IMR-90 (cell line): ENCODE measurements around the gene DMRT3. TPM values are rescaled to one million over a fixed set of nuclear protein-coding genes. Genes with fewer than 3 reads are reported as not detected.

ENCODE experiments used
- ATAC-seq: fragments of 200-7000 bp; cut with Tn5 transposase; 2 replicates; pipeline ENCODE4 v1.9.1; 2020; ENCODE audit warnings: low read depth, mild to moderate bottlenecking, moderate library complexity
- BruUV-seq: library from RNA; stranded (reverse); fragments of 400-500 nt; replicated peaks from 2 replicates; lab custom pipeline; 2021; lab: Mats Ljungman, UMichigan
- CTCF ChIA-PET: fragments of 300-600 bp; formaldehyde crosslinking; extraction: SDS; loops from one replicate; lab custom pipeline; 2021; ENCODE audit warnings: antibody characterized with exemption; lab: Yijun Ruan, JAX
- POLR2A ChIA-PET: fragments of 300-600 bp; sonication (Branson Sonifier 250); formaldehyde crosslinking; loops from one replicate; lab custom pipeline; 2022; ENCODE audit warnings: antibody characterized with exemption; ENCODE audit not compliant: unreplicated experiment; lab: Charles Lee
- DNase-seq: peaks from one replicate; pipeline ENCODE4 v3.0.0; 2013
- H2AFZ ChIP-seq: replicated peaks from 2 replicates; pipeline ENCODE3; 2013; ENCODE audit warnings: low read length, mild to moderate bottlenecking; ENCODE audit not compliant: poor library complexity
- H2AK5ac ChIP-seq: 2 replicates; pipeline ENCODE4 v1.6.1; 2013; ENCODE audit warnings: low read depth, low read length, inconsistent platforms
- H2AK9ac ChIP-seq: replicated peaks from 2 replicates; pipeline ENCODE3; 2013; ENCODE audit warnings: mild to moderate bottlenecking, low read depth, low read length, moderate library complexity; ENCODE audit not compliant: poor library complexity
- H2BK120ac ChIP-seq: 2 replicates; pipeline ENCODE4 v1.6.1; 2013; ENCODE audit warnings: low read depth, low read length, inconsistent platforms
- H2BK15ac ChIP-seq: 3 replicates; pipeline ENCODE4 v1.6.1; 2013; ENCODE audit warnings: low read depth, low read length, inconsistent platforms
- H2BK20ac ChIP-seq: 2 replicates; pipeline ENCODE4 v1.6.1; 2013; ENCODE audit warnings: low read depth, mild to moderate bottlenecking, inconsistent platforms, low read length, moderate library complexity
- H2BK5ac ChIP-seq: 2 replicates; pipeline ENCODE4 v1.6.1; 2013; ENCODE audit warnings: mild to moderate bottlenecking, low read depth, low read length, inconsistent platforms; ENCODE audit not compliant: poor library complexity, severe bottlenecking
- H3K14ac ChIP-seq: replicated peaks from 2 replicates; pipeline ENCODE4 v1.6.1; 2013; ENCODE audit warnings: low read depth, low read length, inconsistent platforms
- H3K18ac ChIP-seq: 2 replicates; pipeline ENCODE4 v1.6.1; 2013; ENCODE audit warnings: low read depth, low read length, control low read depth
- H3K23ac ChIP-seq: 2 replicates; pipeline ENCODE4 v1.6.1; 2013; ENCODE audit warnings: low read depth, low read length, inconsistent platforms
- H3K27ac ChIP-seq: 2 replicates; pipeline ENCODE4 v1.5.1; 2013; ENCODE audit warnings: mild to moderate bottlenecking, control low read depth, low read length; ENCODE audit not compliant: insufficient read depth
- H3K27me3 ChIP-seq: 2 replicates; pipeline ENCODE4 v1.6.1; 2013; ENCODE audit warnings: low read length; ENCODE audit not compliant: control insufficient read depth, insufficient read depth
- H3K36me3 ChIP-seq: 2 replicates; pipeline ENCODE4 v1.6.1; 2013; ENCODE audit warnings: low read length, mixed read lengths; ENCODE audit not compliant: control insufficient read depth, insufficient read depth
- H3K4ac ChIP-seq: 2 replicates; pipeline ENCODE4 v1.6.1; 2013; ENCODE audit warnings: low read depth, low read length, inconsistent platforms
- H3K4me1 ChIP-seq: 2 replicates; pipeline ENCODE4 v1.6.1; 2013; ENCODE audit warnings: low read length, mixed read lengths; ENCODE audit not compliant: control insufficient read depth, insufficient read depth
- H3K4me2 ChIP-seq: 2 replicates; pipeline ENCODE4 v1.6.1; 2013; ENCODE audit warnings: low read depth, mild to moderate bottlenecking, control low read depth, low read length, moderate library complexity
- H3K4me3 ChIP-seq: 2 replicates; pipeline ENCODE4 v1.5.1; 2013; ENCODE audit warnings: low read depth, mild to moderate bottlenecking, control low read depth, low read length, moderate library complexity; ENCODE audit not compliant: insufficient read depth
- H3K56ac ChIP-seq: 2 replicates; pipeline ENCODE4 v1.6.1; 2013; ENCODE audit warnings: low read length, inconsistent platforms; ENCODE audit not compliant: insufficient read depth; ENCODE audit errors: extremely low read depth
- H3K79me1 ChIP-seq, 2 experiments: 2 replicates each; pipeline ENCODE4 v1.6.1; 2013; ENCODE audit warnings: low read length in 2 of 2, inconsistent platforms in 1 of 2, low read depth in 1 of 2
- H3K9ac ChIP-seq: 2 replicates; pipeline ENCODE4 v1.6.1; 2013; ENCODE audit warnings: low read depth, low read length, control low read depth
- H3K9me1 ChIP-seq: 2 replicates; pipeline ENCODE4 v1.6.1; 2013; ENCODE audit warnings: low read length, inconsistent platforms; ENCODE audit not compliant: insufficient read depth
- H3K9me3 ChIP-seq: 2 replicates; pipeline ENCODE4 v1.6.1; 2013; ENCODE audit warnings: low read length; ENCODE audit not compliant: control insufficient read depth, insufficient read depth
- H4K20me1 ChIP-seq: 2 replicates; pipeline ENCODE4 v1.6.1; 2013; ENCODE audit warnings: low read length, inconsistent platforms; ENCODE audit not compliant: insufficient read depth
- H4K5ac ChIP-seq: 2 replicates; pipeline ENCODE4 v1.6.1; 2013; ENCODE audit warnings: mild to moderate bottlenecking, low read depth, low read length, control low read depth
- H4K8ac ChIP-seq, 2 experiments: 2 replicates each; pipeline ENCODE4 v1.6.1; 2013; ENCODE audit warnings: low read depth in 2 of 2, low read length in 2 of 2, control low read depth in 1 of 2, inconsistent platforms in 1 of 2
- H4K91ac ChIP-seq: 2 replicates; pipeline ENCODE4 v1.6.1; 2013; ENCODE audit warnings: low read depth, low read length, inconsistent platforms; ENCODE audit not compliant: insufficient read depth
- BHLHE40 ChIP-seq: fragments of 150-350 bp; IDR thresholded peaks from 2 replicates; pipeline ENCODE4 v1.6.1; 2016; ENCODE audit warnings: mild to moderate bottlenecking, low read depth, low read length
- CEBPB ChIP-seq: IDR thresholded peaks from 2 replicates; pipeline ENCODE4 v1.6.1; 2012; ENCODE audit warnings: low read depth, low read length, improper control_type of control experiment
- CHD1 ChIP-seq: IDR thresholded peaks from 2 replicates; pipeline ENCODE4 v1.6.1; 2012; ENCODE audit warnings: low read depth, low read length, improper control_type of control experiment
- MAFK ChIP-seq: IDR thresholded peaks from 2 replicates; pipeline ENCODE4 v1.6.1; 2012; ENCODE audit warnings: low read depth, low read length, improper control_type of control experiment
- MAZ ChIP-seq: IDR thresholded peaks from 2 replicates; pipeline ENCODE4 v1.6.1; 2012; ENCODE audit warnings: low read depth, mild to moderate bottlenecking, low read length, improper control_type of control experiment, moderate library complexity, borderline replicate concordance
- NFE2L2 ChIP-seq: fragments of 150-350 bp; IDR thresholded peaks from 2 replicates; pipeline ENCODE4 v1.6.1; 2016; ENCODE audit warnings: low read depth, mild to moderate bottlenecking, low read length
- POLR2A ChIP-seq: IDR thresholded peaks from 2 replicates; pipeline ENCODE4 v1.6.1; 2012; ENCODE audit warnings: mild to moderate bottlenecking, low read depth, low read length
- RAD21 ChIP-seq: IDR thresholded peaks from 2 replicates; pipeline ENCODE4 v1.6.1; 2012; ENCODE audit warnings: low read length, improper control_type of control experiment
- WGBS, 2 experiments: methylation state at CpG; one replicate each; pipeline versions ENCODE4 v1.1.5 to v1.1.7; 2013; ENCODE audit warnings: missing lambda C conversion rate in 2 of 2; ENCODE audit not compliant: insufficient read length in 1 of 2; ENCODE audit errors: extremely low coverage in 2 of 2; 5-methylcytosine and 5-hydroxymethylcytosine counted together
- dilution Hi-C: fragments of 300-500 bp; cut with HindIII; formaldehyde crosslinking; loops from one replicate; pipeline ENCODE4 v1.14.3; 2018; ENCODE audit warnings: low sequenced_read_pairs; ENCODE audit not compliant: unreplicated experiment
- in situ Hi-C: fragments of 300-500 bp; cut with MboI; formaldehyde crosslinking; loops from 3 replicates; pipeline ENCODE4 v1.14.3; 2019; ENCODE audit warnings: low sequenced_read_pairs, inconsistent platforms, mixed read lengths
- intact Hi-C: fragments of 100-400 bp; cut with micrococcal nuclease; formaldehyde crosslinking; loops from 2 replicates; pipeline ENCODE4 v1.10.0; 2022
- polyA plus RNA-seq, 3 experiments: library from polyadenylated mRNA; depleted of rRNA; stranded (reverse); fragments of >200 nt; gene quantifications; 2 replicates each; pipeline ENCODE4 v1.2.3, GENCODE V29; 2012; ENCODE audit warnings: low replicate concordance in 1 of 3
- total RNA-seq: library from RNA; depleted of rRNA; stranded (reverse); fragments of >200 nt; gene quantifications from 2 replicates; pipeline ENCODE4 v1.2.3, GENCODE V29; 2012
- TF ChIP-seq, protein P1 (sequence below): fragments of 150-350 bp; IDR thresholded peaks from 2 replicates; pipeline ENCODE4 v1.6.1; 2017; ENCODE audit warnings: mild to moderate bottlenecking, antibody characterized with exemption, low read length, low read depth

Gene DMRT3
- total and polyA plus RNA-seq, 2 of the 4 experiments (the other 2 are of a cell fraction) = not detected

DNA sequence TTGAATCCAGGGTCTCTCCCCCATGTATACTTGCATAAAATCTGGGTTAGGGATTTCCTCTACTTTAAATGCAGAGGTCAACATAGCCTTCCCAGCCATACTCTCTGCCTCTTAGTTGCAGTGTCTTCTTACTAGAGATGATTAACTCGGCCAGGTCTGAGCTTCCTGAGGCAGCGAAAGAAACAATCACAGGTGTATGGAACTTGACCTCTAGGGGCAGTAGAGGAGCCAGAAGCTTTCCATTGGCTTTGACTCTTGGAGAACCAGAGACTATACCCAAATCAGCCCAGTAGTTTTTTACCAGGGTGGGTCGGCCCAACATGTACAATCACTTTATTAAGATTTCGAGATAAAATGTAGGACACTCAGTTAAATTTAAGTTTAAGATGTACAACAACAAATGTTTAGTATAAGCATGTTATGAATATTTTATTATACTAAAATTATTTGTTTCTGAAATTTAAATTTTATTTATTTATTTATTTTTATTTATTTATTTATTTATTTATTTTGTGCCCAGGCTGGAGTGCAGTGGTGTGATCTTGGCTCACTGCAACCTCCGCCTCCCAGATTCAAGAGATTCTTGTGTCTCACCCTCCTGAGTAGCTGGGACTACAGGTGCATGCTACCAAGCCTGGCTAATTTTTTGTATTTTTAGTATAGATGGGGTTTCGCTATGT, 48.0 kb upstream of the DMRT3 start:
- H2BK15ac ChIP-seq = no peak overlapping the region
- CTCF ChIA-PET = interaction anchor here (0.5 to 1.5 kb wide), 4 partner anchors 9 to 81 kb away, joined by 3 to 9 read pairs (median 3); no protein-coding TSS in a partner anchor
- no peak overlapping the region for H4K8ac ChIP-seq
- ATAC-seq = no peak
- no peaks in the 10 kb centered on the region for H3K9me3 ChIP-seq
- H2BK5ac ChIP-seq = no peak overlapping the region
- BruUV-seq = no TSS peak
- H3K79me1 ChIP-seq = no peaks in the 10 kb centered on the region
- H3K27ac ChIP-seq = no peak overlapping the region
- H2AK5ac ChIP-seq = no peak overlapping the region
- no peak overlapping the region for H4K5ac ChIP-seq
- no peak overlapping the region for H2AFZ ChIP-seq
- no peak overlapping the region for H3K4me3 ChIP-seq
- H3K27me3 ChIP-seq = peaks cover 3% of the 10 kb centered on the region
- H3K23ac ChIP-seq = no peak overlapping the region
- dilution Hi-C loops = no loop called here
- H3K36me3 ChIP-seq = no peaks in the 10 kb centered on the region
- in situ Hi-C loops = no loop called here
- intact Hi-C loops = no loop called here
- no peak overlapping the region for H3K14ac ChIP-seq
- no peak overlapping the region for H3K4ac ChIP-seq
- no peak overlapping the region for H2BK20ac ChIP-seq
- POLR2A ChIA-PET = no interaction called here
- WGBS, 2 experiments = no CpG with 5 or more reads among the region's 6 CpGs
- H3K4me2 ChIP-seq = no peak overlapping the region
- H2AK9ac ChIP-seq = no peak overlapping the region
- H3K9me1 ChIP-seq = no peaks in the 10 kb centered on the region
- H3K4me1 ChIP-seq = no peaks in the 10 kb centered on the region
- H3K9ac ChIP-seq = no peak overlapping the region
- H2BK120ac ChIP-seq = no peak overlapping the region
- H4K91ac ChIP-seq = no peak overlapping the region
- no peak overlapping the region for H3K56ac ChIP-seq
- DNase-seq = no peak
- no peak overlapping the region for H3K18ac ChIP-seq
- H4K20me1 ChIP-seq = no peaks in the 10 kb centered on the region
- no peak for TF ChIP-seq MAZ
- no peak for TF ChIP-seq NFE2L2
- no peak for TF ChIP-seq RAD21
- TF ChIP-seq CEBPB = no peak
- TF ChIP-seq MAFK = no peak
- TF ChIP-seq POLR2A = no peak
- TF ChIP-seq BHLHE40 = no peak
- no peak for TF ChIP-seq CHD1
- TF ChIP-seq, protein P1, sequence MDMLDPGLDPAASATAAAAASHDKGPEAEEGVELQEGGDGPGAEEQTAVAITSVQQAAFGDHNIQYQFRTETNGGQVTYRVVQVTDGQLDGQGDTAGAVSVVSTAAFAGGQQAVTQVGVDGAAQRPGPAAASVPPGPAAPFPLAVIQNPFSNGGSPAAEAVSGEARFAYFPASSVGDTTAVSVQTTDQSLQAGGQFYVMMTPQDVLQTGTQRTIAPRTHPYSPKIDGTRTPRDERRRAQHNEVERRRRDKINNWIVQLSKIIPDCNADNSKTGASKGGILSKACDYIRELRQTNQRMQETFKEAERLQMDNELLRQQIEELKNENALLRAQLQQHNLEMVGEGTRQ = no peak
